Astrocyte of the spinal cord (primary cell): ENCODE data around the gene KCTD16.

ENCODE experiments used
- DNase-seq: peaks from one replicate; pipeline ENCODE4 v3.0.0; 2011; ENCODE audit warnings: low read depth, low spot score
- H3K4me3 ChIP-seq: 2 replicates; pipeline ENCODE4 v1.5.1; 2011; ENCODE audit warnings: low read depth, mild to moderate bottlenecking, low read length, moderate library complexity
- CTCF ChIP-seq: IDR thresholded peaks from 2 replicates; pipeline ENCODE4 v1.5.1; 2012; ENCODE audit warnings: low read depth, mild to moderate bottlenecking, low read length, inconsistent platforms
- in situ Hi-C: cut with HindIII; loops from 2 replicates; pipeline ENCODE4 v1.10.0; 2017; ENCODE audit warnings: low sequenced_read_pairs

Gene KCTD16

GRCh38 chr5:144367991-144368390, 197.3 kb downstream of the KCTD16 start:
- no peak overlapping the region for H3K4me3 ChIP-seq
- TF ChIP-seq CTCF: no peak
- in situ Hi-C loops: no loop called here
- DNase-seq: no peak

- DNase-seq: peak; percentile 27
- no peak for TF ChIP-seq CTCF
- H3K4me3 ChIP-seq: no peak overlapping the region
- in situ Hi-C loops: no loop called here
Observed at GRCh38 chr5:144368556-144368955, 197.9 kb downstream of the KCTD16 start.

- in situ Hi-C loops: no loop called here
- no peak for TF ChIP-seq CTCF
- H3K4me3 ChIP-seq: no peak overlapping the region
- no peak for DNase-seq
Observed at GRCh38 chr5:144369006-144369405, 198.3 kb downstream of the KCTD16 start.

- no peak for TF ChIP-seq CTCF
- no peak for DNase-seq
- in situ Hi-C loops: no loop called here
- H3K4me3 ChIP-seq: no peak overlapping the region
Observed at GRCh38 chr5:144370273-144370672, 199.6 kb downstream of the KCTD16 start.

- DNase-seq: no peak
- TF ChIP-seq CTCF: no peak
- in situ Hi-C loops: no loop called here
- no peak overlapping the region for H3K4me3 ChIP-seq
Observed at GRCh38 chr5:144374637-144375036, 204.0 kb downstream of the KCTD16 start.

GRCh38 chr5:144377207-144377606, 206.5 kb downstream of the KCTD16 start:
- no peak for TF ChIP-seq CTCF
- in situ Hi-C loops: no loop called here
- DNase-seq: no peak

GRCh38 chr5:144378681-144379080, 208.0 kb downstream of the KCTD16 start:
- DNase-seq: no peak
- in situ Hi-C loops: no loop called here
- TF ChIP-seq CTCF: no peak
- no peak overlapping the region for H3K4me3 ChIP-seq

More at GRCh38 chr5:144377207-144377606, 206.5 kb downstream of the KCTD16 start:
- no peak overlapping the region for H3K4me3 ChIP-seq
